NCI-H2171 (cell line): ENCODE results near the gene PITHD1.
A peak's percentile ranks its signal among the peaks of the same experiment; 100 is the strongest.
"Not testable (repeated sequence)": the region's sequence is repeated elsewhere in the genome, so short reads cannot be mapped to it uniquely, and the experiment has no call there.

Source experiments
- DNase-seq: peaks from one replicate; lab custom pipeline; 2025; lab: John Stamatoyannopoulos, UW

The PITHD1 gene

GRCh38 chr1:23777979-23778814 lies at the start of gene PITHD1:
Gene PITHD1, plus strand, starts transcription at chr1:23778418. Its CDS starts 98 bp downstream, at chr1:23778516.
- peak; percentile 93 for DNase-seq

GRCh38 chr1:23732363-23733224 lies 45.6 kb upstream of the PITHD1 start:
- DNase-seq: no peak

- DNase-seq: not testable (repeated sequence)
Measured at GRCh38 chr1:23733281-23733680, 44.9 kb upstream of the PITHD1 start.

GRCh38 chr1:23736437-23737134 lies 41.6 kb upstream of the PITHD1 start:
- DNase-seq: no peak

GRCh38 chr1:23741609-23742008 lies 36.6 kb upstream of the PITHD1 start:
- DNase-seq: no peak

- peak; percentile 68 for DNase-seq
Measured at GRCh38 chr1:23742670-23743286, 35.4 kb upstream of the PITHD1 start.

- peak; percentile 87 for DNase-seq
Measured at GRCh38 chr1:23743287-23744152, 34.7 kb upstream of the PITHD1 start, which contains the start of gene ELOA. Gene ELOA, plus strand, starts transcription at chr1:23743471. Its CDS starts 33 bp downstream, at chr1:23743504.

GRCh38 chr1:23745515-23745914 lies 32.7 kb upstream of the PITHD1 start:
- peak; percentile 19 for DNase-seq

- no peak for DNase-seq
Measured at GRCh38 chr1:23748016-23748415, 30.2 kb upstream of the PITHD1 start.

- DNase-seq: peak; percentile 38
Measured at GRCh38 chr1:23751050-23751814, 27.0 kb upstream of the PITHD1 start.

GRCh38 chr1:23751815-23752200 lies 26.4 kb upstream of the PITHD1 start:
- no peak for DNase-seq

- DNase-seq: no peak
Measured at GRCh38 chr1:23752909-23753308, 25.3 kb upstream of the PITHD1 start.

GRCh38 chr1:23756676-23757075 lies 21.5 kb upstream of the PITHD1 start:
- DNase-seq: no peak

GRCh38 chr1:23757812-23758211 lies 20.4 kb upstream of the PITHD1 start:
- DNase-seq: no peak

GRCh38 chr1:23759277-23759676 lies 18.9 kb upstream of the PITHD1 start:
- DNase-seq: no peak

- no peak for DNase-seq
Measured at GRCh38 chr1:23763041-23763577, 15.1 kb upstream of the PITHD1 start.

- no peak for DNase-seq
Measured at GRCh38 chr1:23768733-23769132, 9.5 kb upstream of the PITHD1 start.

GRCh38 chr1:23772049-23772853 lies 6.0 kb upstream of the PITHD1 start:
- peak; percentile 68 for DNase-seq

GRCh38 chr1:23772854-23773242 lies 5.4 kb upstream of the PITHD1 start:
- DNase-seq: no peak
